Raji (cell line): Measurements from ENCODE around the gene MAX.

Experiments used
- POLR2A ChIP-seq: IDR thresholded peaks from 2 replicates; pipeline ENCODE4 v1.6.1; 2011; ENCODE audit warnings: low read depth, low read length, control low read depth; ENCODE audit not compliant: insufficient read depth

MAX gene

DNA sequence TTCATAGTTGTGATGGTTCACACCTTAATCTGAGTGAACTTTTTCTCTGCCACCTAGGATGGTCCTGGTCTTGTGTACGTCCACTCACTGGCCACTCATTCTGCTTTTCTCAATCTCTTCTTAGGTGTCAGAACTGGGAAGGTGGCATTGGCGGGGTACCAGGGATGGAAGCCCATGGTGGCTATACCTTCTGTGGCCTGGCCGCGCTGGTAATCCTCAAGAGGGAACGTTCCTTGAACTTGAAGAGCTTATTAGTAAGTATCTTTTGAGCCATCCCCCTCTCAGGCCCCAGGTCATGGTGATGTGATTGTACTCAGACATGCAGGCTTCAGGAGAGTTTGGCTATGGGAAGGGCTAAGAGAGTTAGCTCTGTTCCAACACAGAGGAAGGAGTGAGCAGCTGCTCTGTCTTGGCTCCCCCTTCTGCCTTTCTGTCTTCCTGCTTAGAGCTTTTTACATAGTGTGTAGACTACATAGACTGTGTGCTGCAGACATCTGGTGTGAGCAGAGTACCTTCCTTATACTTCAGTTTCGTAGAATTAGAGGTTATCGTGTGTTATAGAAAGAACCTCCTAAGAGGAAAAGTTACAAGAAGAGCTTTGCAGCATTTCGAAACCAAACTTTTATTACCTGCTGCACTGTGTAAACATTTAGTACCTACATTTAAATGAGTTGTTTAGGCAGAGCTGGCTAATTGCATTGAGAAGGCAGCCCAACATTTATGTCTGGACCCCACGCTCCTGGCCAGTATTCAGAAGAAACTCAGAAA is 61.5 kb downstream of the MAX start:
- no peak for TF ChIP-seq POLR2A

DNA sequence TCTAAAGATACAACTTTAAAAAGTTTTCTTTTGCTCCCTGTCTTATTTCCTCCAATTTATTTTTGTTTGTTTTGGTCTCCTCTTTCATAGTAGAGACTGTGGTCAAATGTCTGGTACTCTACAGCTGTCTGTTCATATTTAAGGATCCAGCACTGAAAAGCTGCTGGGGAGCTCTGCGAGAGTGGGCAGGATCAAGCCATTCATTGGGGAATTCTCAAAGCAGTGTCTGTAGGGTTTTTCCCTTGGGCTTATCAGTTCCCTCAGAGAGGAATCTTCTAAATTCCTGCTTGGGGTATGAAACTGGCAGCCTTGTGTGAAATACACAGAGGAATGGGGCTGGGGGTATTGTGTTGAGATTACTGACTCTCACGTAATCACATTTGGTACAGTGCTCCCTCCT is 63.4 kb downstream of the MAX start:
- no peak for TF ChIP-seq POLR2A

DNA sequence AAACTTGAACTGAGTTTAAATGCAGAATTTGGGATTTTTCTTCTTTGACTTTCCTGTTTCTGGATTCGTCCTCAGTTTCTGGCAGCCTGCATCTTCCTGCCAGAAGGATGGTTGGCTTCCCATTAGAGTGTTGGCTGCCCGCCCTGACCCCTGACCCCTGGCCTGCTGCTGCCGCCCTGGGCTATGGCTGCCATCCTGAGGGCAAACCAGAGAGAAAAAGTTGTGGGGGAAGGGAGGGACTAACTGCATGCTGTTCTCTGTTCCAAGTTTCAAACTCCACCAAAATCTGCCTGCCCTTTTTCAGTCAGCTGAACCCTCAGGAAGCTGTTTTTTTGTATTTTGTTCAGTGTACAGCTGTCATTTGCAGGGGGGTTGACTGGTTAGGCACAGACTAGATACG is 67.3 kb downstream of the MAX start:
- TF ChIP-seq POLR2A: no peak

DNA sequence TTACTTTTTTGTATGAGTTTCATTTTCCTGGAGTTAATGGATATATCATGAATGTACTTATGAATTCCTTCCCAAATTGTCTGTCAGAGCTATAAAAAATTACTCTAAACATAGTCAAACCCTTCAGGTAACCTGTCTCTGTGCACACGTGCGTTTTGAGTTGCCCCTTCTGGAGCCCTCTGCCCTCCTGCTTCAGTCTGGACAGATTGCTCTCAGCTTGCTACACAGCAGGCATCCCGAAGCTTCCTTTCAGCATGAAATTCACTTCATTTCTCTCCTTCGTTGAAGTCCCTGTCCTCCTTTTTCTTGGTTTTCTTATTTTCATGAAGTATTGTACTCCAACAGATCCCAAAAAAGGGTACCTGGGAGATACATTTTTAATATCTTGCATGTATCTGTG is 68.3 kb downstream of the MAX start:
- no peak for TF ChIP-seq POLR2A

- TF ChIP-seq POLR2A: no peak
These were observed 69.1 kb downstream of the MAX start for GRCh38 chr14:65033181-65033580.

DNA sequence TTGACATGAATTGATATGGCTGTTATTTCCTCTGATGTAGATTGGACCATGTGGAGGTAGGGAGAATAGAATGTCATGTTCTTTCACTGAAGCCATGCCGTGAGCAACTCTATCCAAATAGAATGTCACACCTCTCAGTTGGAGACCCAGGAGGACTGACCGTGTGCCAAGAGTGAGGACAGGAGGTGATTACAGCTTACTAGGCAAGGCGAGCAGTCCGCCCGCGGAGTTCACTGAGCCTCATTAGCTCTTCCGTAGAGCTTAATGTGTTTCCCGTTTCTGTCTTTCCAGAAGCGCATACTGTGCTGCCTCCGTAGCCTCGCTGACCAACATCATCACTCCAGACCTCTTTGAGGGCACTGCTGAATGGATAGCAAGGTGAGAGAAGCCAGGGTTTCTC is 70.0 kb downstream of the MAX start:
- no peak for TF ChIP-seq POLR2A

GRCh38 chr14:65028937-65029336 is 73.4 kb downstream of the MAX start:
- TF ChIP-seq POLR2A: no peak

DNA sequence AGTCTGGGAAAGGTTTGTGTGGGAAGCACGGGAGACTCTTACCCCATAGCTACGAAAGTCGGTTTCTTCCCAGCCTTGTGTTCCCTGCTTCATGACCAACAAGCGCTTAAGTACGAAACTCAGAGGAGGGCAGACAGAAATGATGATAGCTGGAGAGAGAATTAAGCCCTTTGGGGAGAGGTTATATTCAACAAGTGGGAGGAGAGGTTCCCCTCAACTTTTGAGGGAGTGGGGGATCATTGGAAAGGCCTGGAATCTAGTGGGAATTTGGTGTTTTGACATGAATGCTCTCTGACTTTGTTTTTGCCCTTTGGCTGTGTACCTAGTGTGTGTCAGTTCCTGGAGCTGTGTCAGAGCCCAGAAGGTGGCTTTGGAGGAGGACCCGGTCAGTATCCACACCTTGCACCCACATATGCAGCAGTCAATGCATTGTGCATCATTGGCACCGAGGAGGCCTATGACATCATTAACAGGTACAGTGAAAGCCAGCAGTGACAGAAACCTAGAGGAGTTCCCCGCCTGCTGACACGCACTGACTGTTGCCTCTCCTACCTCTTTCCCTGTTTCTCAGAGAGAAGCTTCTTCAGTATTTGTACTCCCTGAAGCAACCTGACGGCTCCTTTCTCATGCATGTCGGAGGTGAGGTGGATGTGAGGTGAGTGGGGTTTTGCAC is 75.1 kb downstream of the MAX start:
- TF ChIP-seq POLR2A: no peak

DNA sequence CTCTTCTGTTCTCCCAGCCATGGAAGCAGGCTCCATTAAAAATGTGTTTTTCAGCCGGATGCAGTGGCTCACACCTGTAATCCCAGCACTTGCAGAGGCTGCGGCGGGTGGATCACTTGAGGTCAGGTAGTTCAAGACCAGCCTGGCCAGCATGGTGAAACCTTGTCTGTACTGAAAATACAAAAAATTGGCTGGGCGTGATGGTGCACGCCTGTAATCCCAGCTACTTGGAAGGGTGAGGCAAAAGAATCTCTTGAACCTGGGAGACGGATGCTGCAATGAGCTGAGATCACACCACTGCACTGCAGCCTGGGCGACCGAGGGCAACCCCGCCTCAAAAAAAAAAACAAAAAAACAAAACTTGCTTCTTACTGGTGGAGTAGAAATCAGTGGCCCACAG is 75.8 kb downstream of the MAX start:
- no peak for TF ChIP-seq POLR2A

DNA sequence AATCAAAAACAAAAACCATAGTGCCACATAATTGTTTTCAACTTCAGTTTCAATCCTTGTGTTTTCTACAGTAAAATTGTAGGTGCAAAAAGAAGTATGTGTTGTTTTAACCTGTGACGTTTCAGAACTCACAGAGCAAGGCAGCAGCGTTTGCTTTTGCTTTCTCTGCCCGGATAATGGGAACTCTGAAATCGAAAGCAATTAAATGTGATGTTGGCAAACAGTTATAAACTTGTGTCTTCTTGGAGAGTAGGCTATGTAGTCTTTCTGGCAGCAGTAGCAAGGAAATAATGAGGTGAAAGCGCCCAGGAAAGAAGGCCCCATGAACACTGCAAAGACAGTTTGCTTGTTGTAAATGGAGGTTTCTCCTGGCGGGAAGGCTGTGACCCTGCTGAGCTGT is 76.5 kb downstream of the MAX start:
- no peak for TF ChIP-seq POLR2A
